Measurements from ENCODE around the gene IRF9.

DNA sequence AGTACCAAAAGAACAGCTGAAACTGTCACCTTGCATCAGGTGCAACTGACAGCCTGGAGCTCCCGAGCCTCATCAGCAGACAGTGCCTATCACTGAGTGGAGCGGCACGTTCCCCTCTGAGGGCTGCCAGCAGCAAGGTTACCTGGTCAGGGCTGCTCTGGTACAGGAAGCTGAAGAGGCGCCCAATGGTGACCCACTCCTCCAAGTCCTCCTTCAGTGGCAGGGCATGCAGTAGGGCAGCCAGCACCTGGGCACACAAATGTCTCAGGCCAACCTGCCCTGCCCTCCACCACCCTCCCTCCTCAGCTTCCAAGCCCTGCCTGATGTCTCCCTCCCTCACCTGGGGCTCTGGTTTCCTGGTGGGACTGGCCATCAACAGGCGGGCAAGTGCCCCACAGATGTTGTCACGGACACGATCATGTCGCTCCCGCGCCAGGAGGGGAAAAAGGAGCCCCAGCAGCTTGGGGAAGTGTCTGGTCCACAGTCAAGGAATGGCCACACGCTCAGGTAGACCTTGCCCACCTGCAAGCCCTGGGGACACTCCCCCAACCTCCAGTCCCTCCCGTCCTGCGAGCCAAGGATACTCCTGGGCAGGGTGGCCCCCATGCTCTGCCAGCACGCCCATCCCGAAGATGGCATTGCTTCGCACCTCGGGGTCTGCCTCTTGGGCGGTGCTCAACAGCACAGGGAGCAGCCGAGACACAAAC is 20.5 kb downstream of the IRF9 start:
- TF ChIP-seq, protein P1, sequence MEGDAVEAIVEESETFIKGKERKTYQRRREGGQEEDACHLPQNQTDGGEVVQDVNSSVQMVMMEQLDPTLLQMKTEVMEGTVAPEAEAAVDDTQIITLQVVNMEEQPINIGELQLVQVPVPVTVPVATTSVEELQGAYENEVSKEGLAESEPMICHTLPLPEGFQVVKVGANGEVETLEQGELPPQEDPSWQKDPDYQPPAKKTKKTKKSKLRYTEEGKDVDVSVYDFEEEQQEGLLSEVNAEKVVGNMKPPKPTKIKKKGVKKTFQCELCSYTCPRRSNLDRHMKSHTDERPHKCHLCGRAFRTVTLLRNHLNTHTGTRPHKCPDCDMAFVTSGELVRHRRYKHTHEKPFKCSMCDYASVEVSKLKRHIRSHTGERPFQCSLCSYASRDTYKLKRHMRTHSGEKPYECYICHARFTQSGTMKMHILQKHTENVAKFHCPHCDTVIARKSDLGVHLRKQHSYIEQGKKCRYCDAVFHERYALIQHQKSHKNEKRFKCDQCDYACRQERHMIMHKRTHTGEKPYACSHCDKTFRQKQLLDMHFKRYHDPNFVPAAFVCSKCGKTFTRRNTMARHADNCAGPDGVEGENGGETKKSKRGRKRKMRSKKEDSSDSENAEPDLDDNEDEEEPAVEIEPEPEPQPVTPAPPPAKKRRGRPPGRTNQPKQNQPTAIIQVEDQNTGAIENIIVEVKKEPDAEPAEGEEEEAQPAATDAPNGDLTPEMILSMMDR (IDR thresholded peaks at IDR 0.05; ENCODE audit: poor library complexity), result no peak
- no peak for TF ChIP-seq EZH2 (IDR thresholded peaks at IDR 0.05; ENCODE audit: borderline replicate concordance)

Measured in hepatocyte (in vitro differentiated cells).